K562 (cell line): Measurements from ENCODE around the gene RASSF1. TPM values are rescaled to one million over a fixed set of nuclear protein-coding genes. Genes with fewer than 3 reads are reported as not detected.

ENCODE experiments used
- ATF4 ChIP-seq: fragments of 450-650 bp; formaldehyde crosslinking; IDR thresholded peaks from 2 replicates; pipeline ENCODE4 v1.4.0; 2022; ENCODE audit warnings: mild to moderate bottlenecking, moderate library complexity
- CXXC5 ChIP-seq: fragments of 250-450 bp; sonication (Bioruptor Pico); IDR thresholded peaks from 2 replicates; pipeline ENCODE4 v1.8.0; 2022; ENCODE audit warnings: inconsistent platforms, mild to moderate bottlenecking, moderate library complexity
- E2F8 ChIP-seq: fragments of 450-650 bp; IDR thresholded peaks from 2 replicates; pipeline ENCODE4 v1.7.1; 2018; ENCODE audit warnings: mild to moderate bottlenecking, low read depth; ENCODE audit not compliant: partially characterized antibody
- EGR1 ChIP-seq: fragments of 450-650 bp; conservative IDR thresholded peaks from 2 replicates; pipeline ENCODE4 v1.6.1; 2017; ENCODE audit warnings: mild to moderate bottlenecking
- FOS ChIP-seq: IDR thresholded peaks from 3 replicates; pipeline ENCODE4 v1.6.1; 2011; ENCODE audit not compliant: insufficient read length; ENCODE audit errors: extremely low read depth
- GABPA ChIP-seq: fragments of 200-800 bp; sonication (Bioruptor generic); conservative IDR thresholded peaks from 2 replicates; pipeline ENCODE4 v1.6.1; 2016; ENCODE audit warnings: low read depth, missing genetic modification characterization, missing compliant biosample characterization
- HMG20B ChIP-seq: fragments of 250-450 bp; sonication (Bioruptor Pico); IDR thresholded peaks from 2 replicates; pipeline ENCODE4 v1.5.0; 2021; ENCODE audit warnings: mild to moderate bottlenecking
- KLF16 ChIP-seq: IDR thresholded peaks from 2 replicates; pipeline ENCODE4 v1.6.1; 2016; ENCODE audit warnings: antibody characterized with exemption
- MNT ChIP-seq, 2 experiments: fragments of 450-650 bp; conservative IDR thresholded peaks; 2 replicates each; pipeline ENCODE4 v1.6.1; 2017; ENCODE audit warnings: mild to moderate bottlenecking in 2 of 2, moderate library complexity in 2 of 2
- NKRF ChIP-seq: fragments of 450-650 bp; IDR thresholded peaks from 2 replicates; pipeline ENCODE4 v1.6.1; 2016; ENCODE audit warnings: borderline replicate concordance
- NR2C2 ChIP-seq, 2 experiments: fragments of 200-800 bp in 1 of 2; sonication (Bioruptor generic) in 1 of 2; sonication (generic) in 1 of 2; formaldehyde crosslinking in 1 of 2; IDR thresholded peaks; 2 replicates each; pipeline versions ENCODE4 v1.6.1 to v1.8.0; 2016 to 2022; ENCODE audit warnings: mild to moderate bottlenecking in 1 of 2, missing compliant biosample characterization in 1 of 2, missing genetic modification characterization in 1 of 2, missing genetic modification reagents in 1 of 2
- PHF8 ChIP-seq: fragments of 200-600 bp; sonication (generic); IDR thresholded peaks from 2 replicates; pipeline ENCODE4 v1.6.1; 2012; ENCODE audit warnings: mixed run types, mild to moderate bottlenecking, inconsistent platforms, low read length, moderate library complexity, borderline replicate concordance
- POLR2A ChIP-seq: fragments of 450-650 bp; conservative IDR thresholded peaks from 2 replicates; pipeline ENCODE4 v1.6.1; 2016
- RBBP5 ChIP-seq: fragments of 200-600 bp; sonication (generic); IDR thresholded peaks from 2 replicates; pipeline ENCODE4 v1.6.1; 2012; ENCODE audit warnings: borderline replicate concordance, mild to moderate bottlenecking, low read length, control low read depth, inconsistent platforms; ENCODE audit not compliant: insufficient read depth, poor library complexity, severe bottlenecking
- SFPQ ChIP-seq: fragments of 200-400 bp; formaldehyde crosslinking; IDR thresholded peaks from 2 replicates; pipeline ENCODE4 v1.6.1; 2017; ENCODE audit warnings: mild to moderate bottlenecking, low read depth, low read length, moderate library complexity
- ZBTB1 ChIP-seq: sonication (generic); formaldehyde crosslinking; IDR thresholded peaks from 2 replicates; pipeline ENCODE4 v1.8.1; 2023; ENCODE audit warnings: missing genetic modification reagents, low read depth, mild to moderate bottlenecking, borderline replicate concordance
- polyA plus RNA-seq, 8 experiments: library from polyadenylated mRNA; depleted of rRNA in 4 of 8; stranded (reverse) in 5 of 8; unstranded in 3 of 8; fragments of >200 nt; fragmentation: Nextera tagmentation in 2 of 8; fragmentation: Illumina TruSeq in 1 of 8; extraction: Ambion mirVana in 2 of 8; extraction: Trizol in 1 of 8; gene quantifications; 2 replicates each; pipeline versions ENCODE4 v1.2.1 to v1.2.3, GENCODE V29; 2011 to 2014; ENCODE audit warnings: inconsistent platforms in 1 of 8, missing spikeins in 1 of 8
- total RNA-seq, 7 experiments: library from RNA; depleted of rRNA in 6 of 7; stranded (reverse); fragments of >200 nt in 6 of 7; fragmentation: Illumina TruSeq in 2 of 7; extraction: Trizol in 2 of 7; gene quantifications; 2 replicates each; pipeline versions ENCODE4 v1.2.1 to v1.2.3, GENCODE V29; 2011 to 2021; ENCODE audit warnings: low replicate concordance in 1 of 7

The RASSF1 gene
- total and polyA plus RNA-seq, 9 of the 15 experiments (the other 6 are each of a cell fraction or from before 2014, with no cell fraction given), result 3.6 to 57.1 (median 24.6) TPM

GRCh38 chr3:50327943-50328691 is 12.5 kb downstream of the RASSF1 start, which contains the start of gene TUSC2 (continued):
- TF ChIP-seq NKRF (peak; percentile 70), EGR1 (peak; percentile 49), PHF8 (peak; percentile 73; the same call in 1 of the 2 replicates), FOS (peak; percentile 74), ZBTB1 (CRISPR knock-in tag) (0 out of 2 replicates have a peak, but pooled peaks have one; percentile 44), POLR2A (peak; percentile 63; the same call in 1 of the 2 replicates), HMG20B (CRISPR knock-in tag) (no peak), RBBP5 (peak; percentile 60), E2F8 (peak; percentile 61), SFPQ (no peak), NR2C2 (CRISPR knock-in tag; IDR thresholded peaks at IDR 0.05) (no peak), NR2C2 (tag; IDR thresholded peaks at IDR 0.05) (peak; percentile 24; the same call in 1 of the 2 replicates), CXXC5 (CRISPR knock-in tag) (peak; percentile 72), MNT (conservative IDR thresholded peaks at IDR 0.05) (peak; percentile 74 to 84), ATF4 (no peak), KLF16 (no peak), GABPA (tag) (peak; percentile 94)
